ENCODE data around the gene ANO6.

Gene ANO6

GRCh38 chr12:45416126-45416525 lies 200.2 kb downstream of the ANO6 start:
- DNase-seq = no peak

DNA sequence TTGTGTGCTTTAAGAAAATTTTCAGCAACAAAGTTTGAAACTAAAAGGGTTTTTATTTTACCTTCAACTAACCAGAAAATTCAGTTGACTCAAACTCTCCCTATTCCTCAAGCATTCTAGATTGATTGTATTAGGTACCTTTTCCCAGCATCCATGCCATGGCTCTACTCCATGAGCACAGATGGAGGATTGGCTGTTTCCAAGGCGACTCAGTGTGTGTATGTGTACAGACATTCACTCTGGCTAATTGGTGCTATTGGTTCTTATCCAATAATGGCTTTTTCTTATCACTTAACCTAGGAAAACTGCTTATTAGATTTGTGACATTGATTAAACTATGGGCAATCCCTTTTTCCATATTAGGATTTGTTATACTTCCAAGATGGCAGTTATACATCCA lies 202.6 kb downstream of the ANO6 start:
- no peak for DNase-seq

- no peak for DNase-seq
Observed at GRCh38 chr12:45419317-45419814, 203.5 kb downstream of the ANO6 start.

- no peak for DNase-seq
Observed at GRCh38 chr12:45421736-45422135, 205.8 kb downstream of the ANO6 start.

DNA sequence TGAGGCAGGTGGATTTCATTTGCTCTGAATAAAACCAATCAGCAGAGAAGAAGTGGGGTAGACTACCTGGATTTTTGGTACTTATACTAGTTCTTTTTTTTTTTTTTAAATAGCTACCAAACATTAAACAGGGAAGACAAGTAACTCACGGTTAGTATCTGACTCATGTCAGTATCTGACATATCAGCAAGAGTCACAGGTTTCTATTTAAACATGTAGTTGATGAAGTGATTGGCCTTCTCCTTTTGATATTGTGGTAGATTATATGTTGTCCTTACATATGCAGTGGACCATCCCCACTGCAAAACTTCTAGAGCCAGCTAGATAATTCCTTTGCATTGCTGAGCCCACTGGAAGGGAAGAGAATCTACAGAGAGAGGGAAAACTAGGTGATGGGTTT lies 208.0 kb downstream of the ANO6 start:
- no peak for DNase-seq

DNA sequence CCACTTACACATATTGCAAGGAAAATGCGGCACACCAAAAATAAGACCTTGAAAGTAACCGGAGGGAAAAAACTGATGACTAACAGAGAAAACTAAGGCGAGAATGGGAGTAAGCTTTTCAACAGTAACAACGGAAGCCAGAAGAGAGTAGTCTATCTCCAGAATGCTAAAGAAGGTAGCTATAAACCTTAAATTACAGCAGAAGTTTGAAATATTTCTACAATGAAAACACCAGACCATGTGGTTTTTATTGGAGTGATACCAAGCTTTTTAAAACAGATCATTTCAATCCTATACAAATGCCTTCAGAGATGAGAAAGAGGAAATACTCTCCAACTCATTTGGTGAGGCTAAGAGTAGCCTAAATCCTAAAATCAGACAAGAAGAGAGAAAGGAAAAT lies 209.5 kb downstream of the ANO6 start:
- no peak for DNase-seq

GRCh38 chr12:45426294-45426693 lies 210.4 kb downstream of the ANO6 start:
- no peak for DNase-seq

- DNase-seq = no peak
Observed at GRCh38 chr12:45427042-45427441, 211.1 kb downstream of the ANO6 start.

DNA sequence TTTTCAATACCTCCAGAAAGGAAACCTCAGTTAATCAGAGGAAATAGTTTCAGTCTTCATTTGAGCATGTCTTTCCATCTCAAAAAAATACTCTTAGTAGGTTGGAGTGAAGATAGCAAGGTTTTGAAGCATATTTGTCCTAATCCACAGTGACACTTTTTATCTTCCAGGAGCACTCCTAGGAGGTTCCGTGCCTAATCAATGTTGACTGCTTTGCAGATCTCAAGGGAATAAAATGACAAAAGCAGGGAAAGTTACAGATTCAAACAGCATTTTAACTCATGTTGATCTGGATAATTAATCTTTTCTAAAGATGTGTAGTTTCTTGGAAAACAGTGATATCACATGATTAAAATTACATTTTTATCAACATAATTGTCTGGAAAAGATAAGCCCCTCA lies 213.9 kb downstream of the ANO6 start:
- no peak for DNase-seq

- DNase-seq = no peak
Observed at GRCh38 chr12:45431126-45431525, 215.2 kb downstream of the ANO6 start.

DNA sequence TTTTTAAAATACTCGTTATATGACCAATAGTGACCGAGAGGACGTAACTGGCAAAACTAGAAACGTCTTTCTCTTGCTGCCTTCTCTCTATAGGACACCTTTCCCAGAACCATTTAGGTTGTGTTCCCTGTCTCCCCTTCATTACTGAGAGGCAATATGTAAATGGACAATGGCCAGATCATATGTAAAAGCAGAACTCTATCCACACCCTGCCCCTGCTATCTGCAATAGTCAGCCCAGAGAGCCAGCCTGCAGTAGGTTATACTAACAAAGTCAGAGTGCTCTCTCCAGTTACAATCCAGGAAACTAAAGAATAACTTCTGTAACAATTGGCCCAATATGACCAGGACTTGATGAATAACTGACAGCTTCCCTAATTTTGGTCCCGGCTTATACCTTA lies 216.8 kb downstream of the ANO6 start:
- no peak for DNase-seq

- no peak for DNase-seq
Observed at GRCh38 chr12:45433441-45433868, 217.6 kb downstream of the ANO6 start.

- no peak for DNase-seq
Observed at GRCh38 chr12:45434094-45434493, 218.2 kb downstream of the ANO6 start.

DNA sequence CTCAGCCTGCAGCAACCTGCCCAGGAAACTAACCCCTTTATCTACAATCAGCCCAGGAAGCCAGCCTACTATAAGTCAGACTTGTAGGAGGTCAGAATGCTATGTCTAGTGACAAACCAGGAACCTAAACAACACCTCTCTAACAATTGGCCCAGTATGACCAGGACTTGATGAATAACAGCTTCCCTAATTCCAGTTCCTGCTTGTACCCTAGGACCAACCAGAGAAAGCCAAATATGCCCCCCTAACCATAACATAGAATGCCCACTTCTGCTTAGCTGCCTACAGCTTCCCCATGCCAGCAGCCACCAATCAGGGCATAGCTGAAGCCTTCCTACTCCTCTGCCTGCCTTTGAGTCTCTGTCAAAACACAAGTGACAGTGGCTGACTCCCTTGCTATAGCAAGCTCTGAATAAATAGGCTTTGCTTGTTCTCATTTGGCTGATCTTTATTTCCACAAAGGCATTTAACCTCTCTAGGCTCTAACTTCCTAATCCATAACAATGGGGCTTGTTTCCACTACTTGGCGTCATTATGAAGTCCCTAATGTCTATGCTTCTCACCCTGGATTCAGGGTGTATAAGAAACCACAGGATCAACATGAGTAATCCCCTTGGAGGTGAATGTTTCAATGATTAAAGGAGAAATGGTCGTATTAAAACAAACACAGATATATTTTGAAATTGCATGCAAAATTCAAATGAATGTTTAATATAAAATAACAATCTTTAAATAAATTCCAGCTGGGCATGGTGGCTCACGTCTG lies 220.2 kb downstream of the ANO6 start:
- DNase-seq = no peak

- no peak for DNase-seq
Observed at GRCh38 chr12:45439039-45439438, 223.1 kb downstream of the ANO6 start.

DNA sequence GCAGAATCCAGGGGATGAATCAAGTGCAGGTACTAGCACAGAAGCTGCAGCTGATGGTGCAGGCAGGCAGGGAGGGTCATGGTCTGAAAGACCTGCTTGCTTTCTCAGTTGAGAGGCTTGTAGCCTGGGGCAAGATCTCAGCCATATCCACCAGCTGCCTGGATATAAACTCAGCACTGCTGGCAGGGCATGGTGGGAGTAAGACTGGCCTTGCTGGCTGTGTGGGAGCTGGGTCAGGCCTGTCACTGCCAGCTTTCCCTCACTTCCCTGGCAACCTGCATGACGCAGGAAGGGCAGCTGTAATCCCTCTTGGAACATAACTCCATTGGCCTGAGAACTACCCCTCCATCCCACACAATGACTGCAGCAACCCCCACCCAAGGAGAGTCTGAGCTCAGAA lies 230.1 kb downstream of the ANO6 start:
- no peak for DNase-seq

GRCh38 chr12:45458238-45458637 lies 242.3 kb downstream of the ANO6 start:
- DNase-seq = no peak

DNA sequence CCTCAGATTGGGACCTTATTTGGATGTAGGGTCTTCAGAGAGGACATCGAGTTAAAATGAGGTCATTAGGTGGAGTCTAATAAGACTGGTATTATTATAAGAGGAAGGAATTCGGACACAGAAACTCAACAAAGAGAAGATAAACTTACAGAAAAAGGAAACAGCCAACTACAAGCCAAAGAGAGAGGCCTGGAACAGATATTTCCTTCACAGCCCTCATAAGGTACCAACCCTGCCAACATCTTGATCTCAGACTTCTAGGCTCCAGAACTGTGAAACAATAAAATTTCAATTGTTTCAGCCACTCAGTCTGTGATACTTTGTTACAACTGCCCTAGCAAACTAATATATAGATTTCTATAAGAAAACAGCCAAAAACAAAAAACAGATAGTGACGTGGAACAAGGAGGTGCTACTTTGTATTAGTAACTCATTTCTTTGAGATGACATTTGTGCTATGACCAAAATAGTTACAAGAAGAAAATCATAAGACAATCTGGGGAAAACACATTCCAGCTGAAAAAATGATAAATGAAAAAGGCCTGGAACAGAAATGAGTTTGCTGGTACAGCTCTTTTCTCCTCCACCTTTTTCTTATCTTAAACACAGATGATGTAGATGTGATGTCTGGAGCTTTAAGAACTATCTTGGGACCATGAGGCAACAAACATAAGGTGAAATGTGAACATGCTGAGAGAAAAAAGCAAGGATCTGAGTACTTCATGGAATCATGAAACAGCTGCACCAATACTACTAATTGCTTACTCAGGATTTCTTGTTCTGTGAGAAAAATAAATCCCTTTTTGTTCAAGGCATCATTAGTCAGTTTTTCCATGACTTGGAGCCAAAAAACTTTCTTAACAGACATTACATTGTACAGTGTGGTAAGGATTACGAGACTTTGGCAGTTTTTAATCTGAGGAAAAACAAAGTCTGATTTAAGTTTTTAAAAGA lies 243.2 kb downstream of the ANO6 start:
- no peak for DNase-seq

DNA sequence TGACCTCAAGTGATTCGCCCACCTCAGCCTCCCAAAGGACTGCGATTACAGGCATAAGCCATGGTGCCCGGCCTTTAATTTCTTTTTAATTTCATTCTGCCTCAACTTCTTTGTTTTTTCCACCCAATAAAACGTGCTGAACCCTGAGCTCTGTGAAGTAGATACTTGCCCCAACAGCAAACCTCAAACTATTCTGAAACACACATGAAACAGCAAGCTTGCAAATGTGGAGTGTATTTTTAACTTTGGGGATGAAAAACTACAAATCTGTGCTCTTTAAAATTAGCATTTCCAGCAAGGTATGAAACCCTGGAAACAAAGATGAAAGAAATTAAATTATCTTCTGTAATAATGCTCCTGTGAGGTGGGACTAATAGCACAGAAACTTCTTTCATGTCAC lies 246.6 kb downstream of the ANO6 start:
- DNase-seq = no peak

DNA sequence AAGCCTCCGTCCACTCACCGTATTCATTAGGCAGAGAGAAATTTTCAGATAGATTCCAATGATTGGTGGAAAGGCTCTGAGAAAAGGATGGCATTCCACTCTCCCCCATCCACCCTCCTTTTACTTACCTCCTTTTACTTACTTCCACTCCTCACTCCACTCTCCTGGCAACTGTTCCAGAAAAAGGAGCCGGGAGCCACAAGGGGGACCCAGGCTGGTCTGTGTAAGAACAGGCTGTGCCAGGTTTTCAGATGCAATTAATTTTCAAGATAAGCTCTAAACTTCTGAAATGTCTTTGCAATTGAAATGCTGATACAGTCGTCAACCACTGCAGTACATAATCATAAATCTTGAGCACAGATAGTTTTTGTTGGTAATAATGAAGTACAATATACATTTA lies 248.8 kb downstream of the ANO6 start:
- DNase-seq = no peak

GRCh38 chr12:45468751-45469615 lies 253.1 kb downstream of the ANO6 start:
- DNase-seq = peak; percentile 24

- no peak for DNase-seq
Observed at GRCh38 chr12:45469902-45470301, 254.0 kb downstream of the ANO6 start.

- DNase-seq = no peak
Observed at GRCh38 chr12:45473636-45474035, 257.7 kb downstream of the ANO6 start.

All from NCI-H510A (cell line).